ENCODE results near the gene BFSP2. TPM values are rescaled to one million over a fixed set of nuclear protein-coding genes. Genes with fewer than 3 reads are reported as not detected.
"Not testable (repeated sequence)": the region's sequence is repeated elsewhere in the genome, so short reads cannot be mapped to it uniquely, and the experiment has no call there.

Gene BFSP2
- total and polyA plus RNA-seq, 7 experiments from 2014 or later = 0.72 TPM; not detected in 6

GRCh38 chr3:133473472-133474191 lies 73.8 kb downstream of the BFSP2 start:
- H3K9me3 Mint-ChIP-seq; H3K9me3 ChIP-seq (ENCODE audit: control insufficient read depth in 2 of 3, low read length in 3 of 3); H3K36me3 ChIP-seq (ENCODE audit: control insufficient read depth in 2 of 3, insufficient read depth in 3 of 3, low read length in 3 of 3); DNase-seq; H3K36me3 Mint-ChIP-seq; H3K4me3 Mint-ChIP-seq; ATAC-seq; CTCF ChIA-PET; H3K27me3 ChIP-seq (ENCODE audit: control insufficient read depth in 2 of 2, insufficient read depth in 2 of 2, low read length in 2 of 2); H3K4me3 ChIP-seq (ENCODE audit: low read length); H3K4me1 ChIP-seq (ENCODE audit: control insufficient read depth in 2 of 2, insufficient read depth in 2 of 2, low read length in 2 of 2); H3K27ac ChIP-seq (ENCODE audit: low read depth, low read length); H3K27me3 Mint-ChIP-seq: not testable (repeated sequence)
- Mint-ChIP-seq H3K27ac (peak overlapping the region in 2 of 9 donors; percentile 2 to 5), H3K4me1 (peaks cover 11 to 42% (median 21%) of the 10 kb centered on the region in 7 donors)
- POLR2A ChIA-PET = interaction anchor here (0.5 kb wide), 1 partner anchor 23 kb away, joined by 3 read pairs; no protein-coding TSS in a partner anchor
- intact Hi-C loops (cut with micrococcal nuclease) = loop anchor here in 1 of 2 donors (2.0 kb wide), 3 partner anchors 13 to 33 kb away; no protein-coding TSS in a partner anchor

GRCh38 chr3:133474251-133474801 lies 74.5 kb downstream of the BFSP2 start:
- H3K4me3 ChIP-seq (ENCODE audit: low read length) = no peak overlapping the region
- H3K27ac Mint-ChIP-seq = peak overlapping the region in 3 of 9 donors; percentile 2 to 82 (median 5)

DNA sequence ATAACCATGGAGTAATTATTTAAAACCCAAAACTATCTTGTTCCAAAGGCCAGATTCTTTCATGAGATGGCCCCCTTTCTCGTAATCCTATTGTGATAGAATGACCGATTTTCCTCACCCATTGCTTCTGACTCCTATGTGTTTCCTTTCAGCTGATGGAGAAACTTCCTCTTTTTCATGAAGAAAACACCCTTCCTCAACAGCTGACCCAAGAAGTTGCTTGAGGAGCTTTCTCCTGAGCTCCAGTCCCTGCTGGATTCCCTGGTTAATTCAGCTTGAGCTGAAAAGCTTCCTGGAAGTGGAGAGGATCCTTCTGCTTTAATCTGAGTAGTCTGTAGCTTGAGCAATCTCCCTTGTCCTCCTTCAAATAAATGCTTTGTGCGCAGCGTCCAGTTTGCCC lies 75.0 kb downstream of the BFSP2 start:
- peak overlapping the region in 1 of 10 donors; percentile 27 for H3K4me3 Mint-ChIP-seq
- H3K27me3 Mint-ChIP-seq = no peaks in the 10 kb centered on the region
- ATAC-seq (no peak), DNase-seq (no peak)
- H3K4me1 ChIP-seq (ENCODE audit: control insufficient read depth in 2 of 2, insufficient read depth in 2 of 2, low read length in 2 of 2) = peaks cover 0 to 5% of the 10 kb centered on the region in 2 donors
- no peaks in the 10 kb centered on the region for H3K9me3 Mint-ChIP-seq
- ChIA-PET CTCF (interaction anchor here (0.9 kb wide), 1 partner anchor 13 kb away, joined by 3 read pairs; no protein-coding TSS in a partner anchor), POLR2A (no interaction called here)
- no peaks in the 10 kb centered on the region for H3K27me3 ChIP-seq (ENCODE audit: control insufficient read depth in 2 of 2, insufficient read depth in 2 of 2, low read length in 2 of 2)
- no peak overlapping the region for H3K27ac ChIP-seq (ENCODE audit: low read depth, low read length)
- no peaks in the 10 kb centered on the region for H3K9me3 ChIP-seq (ENCODE audit: control insufficient read depth in 2 of 3, low read length in 3 of 3)
- H3K4me1 Mint-ChIP-seq = peaks cover 11 to 46% (median 32%) of the 10 kb centered on the region in 7 donors
- H3K4me3 ChIP-seq (ENCODE audit: low read length) = no peak overlapping the region
- H3K36me3 ChIP-seq (ENCODE audit: control insufficient read depth in 2 of 3, insufficient read depth in 3 of 3, low read length in 3 of 3) = no peaks in the 10 kb centered on the region
- intact Hi-C loops (cut with micrococcal nuclease) = loop anchor here in 1 of 2 donors (1.0 to 2.0 kb wide), 4 partner anchors 9 to 32 kb away; no protein-coding TSS in a partner anchor
- H3K27ac Mint-ChIP-seq = peak overlapping the region in 4 of 9 donors; percentile 5 to 82 (median 32)
- peaks cover 0 to 6% (median 0%) of the 10 kb centered on the region in 5 donors for H3K36me3 Mint-ChIP-seq

More at GRCh38 chr3:133474251-133474801, 74.5 kb downstream of the BFSP2 start:
- peak overlapping the region in 1 of 10 donors; percentile 31 for H3K4me3 Mint-ChIP-seq
- H3K36me3 ChIP-seq (ENCODE audit: control insufficient read depth in 2 of 3, insufficient read depth in 3 of 3, low read length in 3 of 3) = no peaks in the 10 kb centered on the region
- H3K27ac ChIP-seq (ENCODE audit: low read depth, low read length) = no peak overlapping the region
- peaks cover 0 to 5% of the 10 kb centered on the region in 2 donors for H3K4me1 ChIP-seq (ENCODE audit: control insufficient read depth in 2 of 2, insufficient read depth in 2 of 2, low read length in 2 of 2)
- ChIA-PET POLR2A (interaction anchor here (0.5 kb wide), 1 partner anchor 22 kb away, joined by 3 read pairs; no protein-coding TSS in a partner anchor), CTCF (interaction anchor here (0.9 kb wide), 1 partner anchor 14 kb away, joined by 3 read pairs; no protein-coding TSS in a partner anchor)
- H3K27me3 ChIP-seq (ENCODE audit: control insufficient read depth in 2 of 2, insufficient read depth in 2 of 2, low read length in 2 of 2) = no peaks in the 10 kb centered on the region
- H3K4me1 Mint-ChIP-seq = peaks cover 11 to 46% (median 28%) of the 10 kb centered on the region in 7 donors
- DNase-seq (no peak), ATAC-seq (no peak)
- peaks cover 0 to 6% (median 0%) of the 10 kb centered on the region in 5 donors for H3K36me3 Mint-ChIP-seq
- H3K27me3 Mint-ChIP-seq = no peaks in the 10 kb centered on the region
- no peaks in the 10 kb centered on the region for H3K9me3 ChIP-seq (ENCODE audit: control insufficient read depth in 2 of 3, low read length in 3 of 3)
- H3K9me3 Mint-ChIP-seq = no peaks in the 10 kb centered on the region
- intact Hi-C loops (cut with micrococcal nuclease) = loop anchor here in 1 of 2 donors (2.0 kb wide), 3 partner anchors 14 to 32 kb away; no protein-coding TSS in a partner anchor

DNA sequence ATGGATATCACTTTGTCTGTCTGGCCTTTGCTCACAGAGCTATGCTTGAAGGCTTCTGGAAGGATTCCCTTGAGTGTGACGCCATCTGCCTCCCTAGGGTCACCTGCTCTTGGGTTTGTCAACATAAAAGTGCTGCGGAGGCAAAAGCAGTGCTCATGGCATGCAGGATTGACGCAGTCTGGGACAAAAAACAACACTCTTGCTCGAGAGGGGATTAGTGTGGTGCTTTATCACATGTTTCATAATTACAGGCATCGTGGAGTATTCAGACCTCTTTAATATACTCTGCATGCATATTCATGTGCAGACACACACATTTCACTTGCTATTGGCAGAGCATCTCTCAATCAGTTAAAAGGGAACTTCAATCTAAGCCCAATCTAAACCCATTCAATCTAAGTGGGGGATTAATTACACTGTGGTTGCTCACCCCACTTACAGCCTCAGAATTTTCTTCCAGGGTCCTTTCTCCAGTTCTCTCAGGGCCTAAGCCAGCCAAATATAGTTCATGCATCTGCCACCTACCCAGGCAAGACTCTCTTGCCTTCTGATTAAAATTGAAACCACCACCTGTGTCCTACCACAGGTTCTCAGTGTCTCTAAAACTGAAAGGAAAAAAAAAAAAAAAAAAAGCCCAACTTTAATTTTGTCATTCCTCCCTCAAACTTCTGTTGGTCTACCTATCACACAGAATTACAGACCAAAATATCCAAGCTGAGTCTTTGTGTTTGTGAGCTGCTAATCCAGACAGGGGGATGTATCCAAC lies 75.6 kb downstream of the BFSP2 start:
- CTCF ChIA-PET = interaction anchor here (0.6 kb wide), 1 partner anchor 14 kb away, joined by 3 read pairs; no protein-coding TSS in a partner anchor
- Mint-ChIP-seq H3K9me3 (no peaks in the 10 kb centered on the region), H3K36me3 (peaks cover 0 to 6% (median 0%) of the 10 kb centered on the region in 5 donors), H3K27ac (peak overlapping the region in 4 of 9 donors; percentile 17 to 82 (median 62)), H3K4me1 (peaks cover 14 to 49% (median 39%) of the 10 kb centered on the region in 7 donors), H3K27me3 (no peaks in the 10 kb centered on the region), H3K4me3 (peak overlapping the region in 1 of 10 donors; percentile 27)
- Histone ChIP-seq H3K4me3 (ENCODE audit: low read length) (no peak overlapping the region), H3K36me3 (ENCODE audit: control insufficient read depth in 2 of 3, insufficient read depth in 3 of 3, low read length in 3 of 3) (no peaks in the 10 kb centered on the region), H3K27me3 (ENCODE audit: control insufficient read depth in 2 of 2, insufficient read depth in 2 of 2, low read length in 2 of 2) (no peaks in the 10 kb centered on the region), H3K27ac (ENCODE audit: low read depth, low read length) (no peak overlapping the region), H3K4me1 (ENCODE audit: control insufficient read depth in 2 of 2, insufficient read depth in 2 of 2, low read length in 2 of 2) (peaks cover 0 to 5% of the 10 kb centered on the region in 2 donors), H3K9me3 (ENCODE audit: control insufficient read depth in 2 of 3, low read length in 3 of 3) (no peaks in the 10 kb centered on the region)
- DNase-seq (no peak), ATAC-seq (peak; percentile 61)
- POLR2A ChIA-PET = no interaction called here
- intact Hi-C loops (cut with micrococcal nuclease) = loop anchor here in 1 of 2 donors (1.0 to 2.0 kb wide), 4 partner anchors 9 to 31 kb away; no protein-coding TSS in a partner anchor

DNA sequence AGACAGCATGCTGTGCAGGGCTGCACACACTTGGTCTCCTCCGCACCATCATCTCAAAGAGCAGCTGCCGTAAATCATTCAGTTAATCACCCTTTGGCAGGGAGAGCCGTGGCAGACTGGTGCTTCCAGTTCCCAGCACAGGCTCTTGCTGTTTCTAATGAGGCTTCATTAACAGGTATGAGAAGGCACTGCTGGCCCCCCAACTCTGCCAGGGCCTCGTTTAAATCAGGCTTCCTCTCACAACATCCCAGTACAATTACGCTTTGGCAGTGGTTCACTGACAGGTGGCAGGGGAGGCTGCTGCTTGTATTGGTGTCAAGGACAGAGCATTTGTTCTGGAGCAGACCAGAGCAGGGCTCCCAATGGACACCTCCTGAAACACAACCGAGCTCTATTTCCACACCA lies 77.1 kb downstream of the BFSP2 start:
- intact Hi-C loops (cut with micrococcal nuclease) = no loop called here
- no peak overlapping the region for H3K4me3 Mint-ChIP-seq

DNA sequence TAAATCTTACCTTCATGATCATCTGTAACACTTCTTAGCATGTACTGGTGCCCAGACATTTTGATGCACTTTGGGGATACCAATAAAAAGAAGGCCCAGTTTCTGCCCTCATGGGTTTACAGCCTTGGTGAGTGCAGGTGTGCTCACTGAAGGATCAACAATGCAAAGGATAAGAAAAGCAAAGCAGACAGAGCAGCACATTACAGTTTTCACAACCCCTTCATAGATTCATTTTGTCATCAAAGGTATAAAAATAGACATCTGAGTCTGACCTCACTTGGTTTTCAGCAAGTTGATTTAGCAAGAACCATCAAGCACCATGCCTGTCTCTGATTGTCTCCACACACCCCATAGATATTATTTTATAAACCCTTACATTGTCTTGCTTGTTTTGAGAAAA lies 77.6 kb downstream of the BFSP2 start:
- CTCF ChIA-PET = no interaction called here
- H3K4me1 ChIP-seq (ENCODE audit: control insufficient read depth in 2 of 2, insufficient read depth in 2 of 2, low read length in 2 of 2) = peaks cover 0 to 5% of the 10 kb centered on the region in 2 donors
- no peaks in the 10 kb centered on the region for H3K27me3 ChIP-seq (ENCODE audit: control insufficient read depth in 2 of 2, insufficient read depth in 2 of 2, low read length in 2 of 2)
- Mint-ChIP-seq H3K27ac (peak overlapping the region in 4 of 9 donors; percentile 19 to 28 (median 23)), H3K4me1 (peaks cover 14 to 50% (median 42%) of the 10 kb centered on the region in 7 donors), H3K36me3 (no peaks in the 10 kb centered on the region), H3K9me3 (peaks cover 0 to 7% (median 0%) of the 10 kb centered on the region in 11 donors), H3K27me3 (no peaks in the 10 kb centered on the region), H3K4me3 (no peak overlapping the region)
- H3K36me3 ChIP-seq (ENCODE audit: control insufficient read depth in 2 of 3, insufficient read depth in 3 of 3, low read length in 3 of 3) = no peaks in the 10 kb centered on the region
- H3K4me3 ChIP-seq (ENCODE audit: low read length) = no peak overlapping the region
- ATAC-seq = no peak
- no peaks in the 10 kb centered on the region for H3K9me3 ChIP-seq (ENCODE audit: control insufficient read depth in 2 of 3, low read length in 3 of 3)
- no peak overlapping the region for H3K27ac ChIP-seq (ENCODE audit: low read depth, low read length)
- intact Hi-C loops (cut with micrococcal nuclease) = no loop called here
- no peak for DNase-seq
- POLR2A ChIA-PET = no interaction called here

More for the DNA sequence above, 77.1 kb downstream of the BFSP2 start:
- Histone ChIP-seq H3K36me3 (ENCODE audit: control insufficient read depth in 2 of 3, insufficient read depth in 3 of 3, low read length in 3 of 3) (no peaks in the 10 kb centered on the region), H3K9me3 (ENCODE audit: control insufficient read depth in 2 of 3, low read length in 3 of 3) (no peaks in the 10 kb centered on the region), H3K4me1 (ENCODE audit: control insufficient read depth in 2 of 2, insufficient read depth in 2 of 2, low read length in 2 of 2) (peaks cover 0 to 5% of the 10 kb centered on the region in 2 donors), H3K4me3 (ENCODE audit: low read length) (no peak overlapping the region), H3K27me3 (ENCODE audit: control insufficient read depth in 2 of 2, insufficient read depth in 2 of 2, low read length in 2 of 2) (no peaks in the 10 kb centered on the region), H3K27ac (ENCODE audit: low read depth, low read length) (no peak overlapping the region)
- H3K4me1 Mint-ChIP-seq = peaks cover 14 to 50% (median 42%) of the 10 kb centered on the region in 7 donors
- DNase-seq (no peak), ATAC-seq (no peak)
- H3K9me3 Mint-ChIP-seq = peaks cover 0 to 4% (median 0%) of the 10 kb centered on the region in 11 donors
- ChIA-PET CTCF (no interaction called here), POLR2A (no interaction called here)
- peak overlapping the region in 1 of 9 donors; percentile 25 for H3K27ac Mint-ChIP-seq
- no peaks in the 10 kb centered on the region for H3K36me3 Mint-ChIP-seq
- no peaks in the 10 kb centered on the region for H3K27me3 Mint-ChIP-seq
